NOMO-1 treated with DMSO at 0.1 percent for 48 hours (cell line): ENCODE measurements around the gene PLA2G2F.

ENCODE experiments used
- DNase-seq: peaks from one replicate; lab custom pipeline; 2025; ENCODE audit not compliant: unreplicated experiment; lab: John Stamatoyannopoulos, UW

The PLA2G2F gene

GRCh38 chr1:20187813-20188454, 48.8 kb downstream of the PLA2G2F start:
- no peak for DNase-seq

- DNase-seq = peak; percentile 30
These were observed 49.3 kb downstream of the PLA2G2F start for GRCh38 chr1:20188455-20188817.

- DNase-seq = no peak
These were observed 50.5 kb downstream of the PLA2G2F start for GRCh38 chr1:20189664-20190063.

GRCh38 chr1:20190256-20191160, 51.4 kb downstream of the PLA2G2F start:
- no peak for DNase-seq

GRCh38 chr1:20191266-20191825, 52.2 kb downstream of the PLA2G2F start:
- no peak for DNase-seq

- DNase-seq = no peak
These were observed 53.2 kb downstream of the PLA2G2F start for GRCh38 chr1:20192364-20192763.

- no peak for DNase-seq
These were observed 53.8 kb downstream of the PLA2G2F start for GRCh38 chr1:20192871-20193411.

GRCh38 chr1:20194224-20194623, 55.1 kb downstream of the PLA2G2F start:
- no peak for DNase-seq

GRCh38 chr1:20194757-20195461, 55.8 kb downstream of the PLA2G2F start:
- peak; percentile 66 for DNase-seq

- DNase-seq = no peak
These were observed 56.3 kb downstream of the PLA2G2F start for GRCh38 chr1:20195462-20195780.

- DNase-seq = no peak
These were observed 58.2 kb downstream of the PLA2G2F start for GRCh38 chr1:20197329-20197791.

- DNase-seq = no peak
These were observed 59.2 kb downstream of the PLA2G2F start for GRCh38 chr1:20198296-20198695.

GRCh38 chr1:20198918-20199317, 59.8 kb downstream of the PLA2G2F start:
- no peak for DNase-seq

GRCh38 chr1:20199403-20199802, 60.3 kb downstream of the PLA2G2F start:
- no peak for DNase-seq

- DNase-seq = no peak
These were observed 60.7 kb downstream of the PLA2G2F start for GRCh38 chr1:20199840-20200239.
